HCT116 (cell line): Measurements from ENCODE around the gene MLC1. TPM values are rescaled to one million over a fixed set of nuclear protein-coding genes. Genes with fewer than 3 reads are reported as not detected.

ENCODE experiments used
- ATAC-seq: fragments of 200-7000 bp; cut with Tn5 transposase; 2 replicates; pipeline ENCODE4 v1.9.1; 2020; ENCODE audit warnings: mild to moderate bottlenecking, moderate library complexity
- BruUV-seq: library from RNA; stranded (reverse); fragments of 400-500 nt; replicated peaks from 2 replicates; lab custom pipeline; 2021; lab: Mats Ljungman, UMichigan
- CTCF ChIA-PET: fragments of 300-600 bp; sonication (Branson Sonifier 250); formaldehyde crosslinking; loops from one replicate; lab custom pipeline; 2021; ENCODE audit warnings: antibody characterized with exemption; lab: Charles Lee
- POLR2A ChIA-PET: fragments of 300-600, 350-600 bp; sonication (Branson Sonifier 250); formaldehyde crosslinking; loops from one replicate; lab custom pipeline; 2021; ENCODE audit warnings: antibody characterized with exemption; lab: Charles Lee
- RAD21 ChIA-PET, 2 experiments: fragments of 300-600 bp; sonication (Branson Sonifier 250); formaldehyde crosslinking; loops; one replicate each; lab custom pipeline; 2023; ENCODE audit warnings: low total read pairs in 2 of 2; ENCODE audit not compliant: uncharacterized antibody in 2 of 2, unreplicated experiment in 2 of 2, low non-redundant PET in 1 of 2; lab: Charles Lee
- DNase-seq: peaks from one replicate; pipeline ENCODE4 v3.0.0-alpha.2; 2010; ENCODE audit warnings: low read depth, low spot score
- H2AFZ ChIP-seq: fragments of 200-600 bp; shearing (Covaris generic), sonication (generic); 2 replicates; pipeline ENCODE4 v1.6.1; 2017; ENCODE audit warnings: low read depth, mixed run types, mixed read lengths, antibody characterized with exemption, low read length; ENCODE audit not compliant: poor library complexity, severe bottlenecking
- H3K27ac ChIP-seq: 2 replicates; pipeline ENCODE4 v1.5.1; 2012; ENCODE audit warnings: low read depth, low read length
- H3K27me3 ChIP-seq: fragments of 200-600 bp; sonication (generic); 2 replicates; pipeline ENCODE4 v1.6.1; 2016; ENCODE audit warnings: mixed run types, low read length, mixed read lengths; ENCODE audit not compliant: insufficient read depth
- H3K36me3 ChIP-seq, 2 experiments: fragments of 200-500 bp in 1 of 2; fragments of 200-600 bp in 1 of 2; sonication (Bioruptor generic) in 1 of 2; sonication (generic) in 1 of 2; 2 replicates each; pipeline versions ENCODE4 v1.5.1 to v1.6.1; 2014 to 2016; ENCODE audit warnings: low read length in 2 of 2, inconsistent platforms in 1 of 2, mixed read lengths in 1 of 2, mixed run types in 1 of 2; ENCODE audit not compliant: insufficient read depth in 2 of 2, control insufficient read depth in 1 of 2
- H3K4me1 ChIP-seq, 2 experiments: fragments of 200-600 bp in 1 of 2; sonication (generic) in 1 of 2; 2 replicates each; pipeline versions ENCODE4 v1.5.1 to v1.6.1; 2012 to 2017; ENCODE audit warnings: low read length in 2 of 2, inconsistent platforms in 1 of 2, mild to moderate bottlenecking in 1 of 2, mixed read lengths in 1 of 2, mixed run types in 1 of 2, moderate library complexity in 1 of 2; ENCODE audit not compliant: insufficient read depth in 2 of 2, control insufficient read depth in 1 of 2
- H3K4me2 ChIP-seq: fragments of 200-600 bp; sonication (generic); 2 replicates; pipeline ENCODE4 v1.6.1; 2017; ENCODE audit warnings: mixed run types, low read length, mixed read lengths
- H3K4me3 ChIP-seq, 2 experiments: fragments of 200-600 bp in 1 of 2; sonication (generic) in 1 of 2; replicated peaks in 1 of 2; 2 replicates each; pipeline ENCODE4 v1.5.1; 2011 to 2016; ENCODE audit warnings: low read length in 2 of 2, control low read depth in 1 of 2, low read depth in 1 of 2, mild to moderate bottlenecking in 1 of 2, mixed read lengths in 1 of 2, mixed run types in 1 of 2
- H3K79me2 ChIP-seq: fragments of 200-600 bp; sonication (generic); 2 replicates; pipeline ENCODE4 v1.6.1; 2017; ENCODE audit warnings: mild to moderate bottlenecking, mixed run types, low read length, moderate library complexity, mixed read lengths; ENCODE audit not compliant: insufficient read depth
- H3K9ac ChIP-seq: fragments of 200-600 bp; sonication (generic); 2 replicates; pipeline ENCODE4 v1.6.1; 2016; ENCODE audit warnings: low read length, mixed read lengths
- H3K9me2 ChIP-seq: fragments of 200-600 bp; sonication (generic), shearing (Covaris generic); 2 replicates; pipeline ENCODE4 v1.6.1; 2017; ENCODE audit warnings: mixed run types, mild to moderate bottlenecking, moderate library complexity; ENCODE audit not compliant: insufficient read depth
- H3K9me3 ChIP-seq, 2 experiments: fragments of 200-500 bp in 1 of 2; fragments of 200-600 bp in 1 of 2; sonication (Bioruptor generic) in 1 of 2; sonication (generic) in 1 of 2; 2 replicates each; pipeline ENCODE4 v1.6.1; 2014 to 2017; ENCODE audit warnings: low read length in 2 of 2, mixed read lengths in 2 of 2, inconsistent platforms in 1 of 2, low read depth in 1 of 2, mild to moderate bottlenecking in 1 of 2, mixed run types in 1 of 2, moderate library complexity in 1 of 2; ENCODE audit not compliant: control insufficient read depth in 1 of 2, insufficient read depth in 1 of 2
- H4K20me1 ChIP-seq: fragments of 200-600 bp; sonication (generic), shearing (Covaris generic); 2 replicates; pipeline ENCODE4 v1.6.1; 2017; ENCODE audit warnings: mixed run types, mild to moderate bottlenecking, moderate library complexity; ENCODE audit not compliant: insufficient read depth
- CBX3 ChIP-seq: IDR thresholded peaks from 2 replicates; pipeline ENCODE4 v1.6.1; 2012; ENCODE audit warnings: low read depth
- ELF1 ChIP-seq: IDR thresholded peaks from 2 replicates; pipeline ENCODE4 v1.6.1; 2012; ENCODE audit warnings: low read depth, borderline replicate concordance
- EZH2 ChIP-seq: fragments of 200-600 bp; sonication (generic); IDR thresholded peaks from 2 replicates; pipeline ENCODE4 v1.6.1; 2017; ENCODE audit warnings: antibody characterized with exemption, mixed run types
- EZH2phosphoT487 ChIP-seq: fragments of 200-600 bp; IDR thresholded peaks from 2 replicates; pipeline ENCODE4 v1.6.1; 2018; ENCODE audit warnings: antibody characterized with exemption, borderline replicate concordance
- JUND ChIP-seq: IDR thresholded peaks from 2 replicates; pipeline ENCODE4 v1.6.1; 2012
- MAX ChIP-seq: IDR thresholded peaks from 2 replicates; pipeline ENCODE4 v1.6.1; 2012
- POLR2A ChIP-seq: IDR thresholded peaks from 2 replicates; pipeline ENCODE4 v1.7.0; 2011; ENCODE audit warnings: borderline replicate concordance; ENCODE audit not compliant: insufficient read depth, insufficient read length; ENCODE audit errors: extremely low read depth
- POLR2AphosphoS5 ChIP-seq: IDR thresholded peaks from 2 replicates; pipeline ENCODE4 v1.6.1; 2011; ENCODE audit warnings: mild to moderate bottlenecking, low read depth, low read length, moderate library complexity
- REST ChIP-seq: IDR thresholded peaks from 2 replicates; pipeline ENCODE4 v1.6.1; 2012; ENCODE audit warnings: low read depth
- SP1 ChIP-seq: IDR thresholded peaks from 2 replicates; pipeline ENCODE4 v1.6.1; 2012; ENCODE audit warnings: low read depth
- TCF7L2 ChIP-seq: IDR thresholded peaks from 2 replicates; pipeline ENCODE4 v1.7.0; 2011; ENCODE audit warnings: borderline replicate concordance, inconsistent platforms; ENCODE audit not compliant: insufficient read depth, insufficient read length; ENCODE audit errors: extremely low read depth
- ZFX ChIP-seq: fragments of 450-650 bp; IDR thresholded peaks from 2 replicates; pipeline ENCODE4 v1.6.1; 2017
- ZNF274 ChIP-seq: fragments of 200-500 bp; sonication (Bioruptor generic); IDR thresholded peaks from 2 replicates; pipeline ENCODE4 v1.6.1; 2014; ENCODE audit warnings: mild to moderate bottlenecking, low read depth, low read length, inconsistent platforms
- intact Hi-C: fragments of 100-400 bp; cut with micrococcal nuclease; formaldehyde crosslinking; loops from 2 replicates; pipeline ENCODE4 v1.10.0; 2022
- total RNA-seq: library from RNA; stranded (reverse); gene quantifications from one replicate; pipeline ENCODE4 v1.2.1, GENCODE V29; 2021; ENCODE audit not compliant: unreplicated experiment
- TF ChIP-seq, protein P1 (sequence below), 3 experiments: fragments of 200-600 bp in 1 of 3; sonication (generic) in 1 of 3; IDR thresholded peaks in 2 of 3; conservative IDR thresholded peaks in 1 of 3; 2 replicates each; pipeline ENCODE4 v1.5.1; 2012 to 2017; ENCODE audit warnings: low read depth in 2 of 3, low read length in 2 of 3, antibody characterized with exemption in 1 of 3, borderline replicate concordance in 1 of 3, control low read depth in 1 of 3, mild to moderate bottlenecking in 1 of 3, mixed read lengths in 1 of 3, mixed run types in 1 of 3, moderate library complexity in 1 of 3; ENCODE audit not compliant: insufficient read depth in 1 of 3
- TF ChIP-seq, protein P2 (sequence below): IDR thresholded peaks from 2 replicates; pipeline ENCODE4 v1.6.1; 2012

The MLC1 gene
- total RNA-seq, 1 experiment from 2014 or later: not detected

DNA sequence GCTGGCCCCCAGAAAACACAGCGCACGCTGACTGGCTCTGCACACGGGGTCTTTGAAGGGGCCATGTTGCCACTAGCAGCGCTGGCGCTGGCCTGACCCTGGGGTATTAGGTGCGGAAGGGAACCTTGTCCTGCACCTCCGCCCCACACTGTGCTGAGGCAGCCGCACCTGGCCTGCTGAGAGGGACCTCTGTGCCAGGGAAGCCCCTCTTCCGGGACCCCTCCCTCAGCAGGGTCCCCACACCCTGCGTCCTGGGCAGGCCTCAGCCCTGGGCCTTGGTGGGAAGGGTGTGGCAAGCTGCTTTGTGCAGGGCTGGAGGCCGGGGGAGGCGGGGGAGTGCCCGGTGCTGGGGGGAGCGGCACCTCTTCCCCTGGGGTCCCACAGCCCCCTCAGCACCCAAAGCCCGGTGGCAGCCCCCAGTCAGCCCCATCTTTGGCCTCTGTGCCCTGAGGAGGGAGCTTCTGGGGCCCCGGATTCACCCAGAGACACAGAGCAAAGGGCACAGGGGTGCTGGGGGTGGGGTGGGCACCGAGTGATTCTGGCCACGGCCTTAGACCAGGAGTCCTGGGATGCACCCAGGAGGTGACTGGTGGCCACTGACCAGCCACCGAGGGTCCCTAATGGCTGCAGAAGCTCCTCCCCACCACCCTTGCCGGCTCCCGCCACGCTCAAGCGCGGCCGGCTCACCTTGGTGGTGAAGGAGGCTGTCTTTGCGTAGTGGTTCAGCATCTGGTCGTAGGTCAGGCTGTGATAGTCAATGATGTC lies 38.6 kb downstream of the MLC1 start:
- DNase-seq (no peak), ATAC-seq (no peak)
- RAD21 ChIA-PET: no interaction called here
- Histone ChIP-seq H3K27me3 (no peaks in the 10 kb centered on the region), H3K9me3 (no peaks in the 10 kb centered on the region), H2AFZ (no peak overlapping the region), H4K20me1 (no peaks in the 10 kb centered on the region), H3K4me1 (no peaks in the 10 kb centered on the region), H3K27ac (no peak overlapping the region), H3K79me2 (no peaks in the 10 kb centered on the region), H3K4me3 (no peak overlapping the region), H3K36me3 (no peaks in the 10 kb centered on the region), H3K4me2 (no peak overlapping the region), H3K9me2 (no peaks in the 10 kb centered on the region), H3K9ac (no peak overlapping the region)
- no TSS peak for BruUV-seq
- intact Hi-C loops: no loop called here
- CTCF ChIA-PET: no interaction called here
- POLR2A ChIA-PET: no interaction called here
- TF ChIP-seq SP1: no peak
- TF ChIP-seq ELF1: no peak
- no peak for TF ChIP-seq ZNF274
- no peak for TF ChIP-seq POLR2AphosphoS5
- TF ChIP-seq MAX: no peak

- Histone ChIP-seq H3K27ac (no peak overlapping the region), H2AFZ (no peak overlapping the region), H3K9me2 (no peaks in the 10 kb centered on the region), H3K79me2 (no peaks in the 10 kb centered on the region), H3K4me1 (no peaks in the 10 kb centered on the region), H3K9me3 (no peaks in the 10 kb centered on the region), H3K27me3 (no peaks in the 10 kb centered on the region), H3K4me2 (no peak overlapping the region), H3K36me3 (no peaks in the 10 kb centered on the region), H3K9ac (no peak overlapping the region), H4K20me1 (no peaks in the 10 kb centered on the region), H3K4me3 (no peak overlapping the region)
- ChIA-PET CTCF (no interaction called here), RAD21 (no interaction called here), POLR2A (no interaction called here)
- ATAC-seq (no peak), DNase-seq (no peak)
- no TSS peak for BruUV-seq
- intact Hi-C loops: no loop called here
- TF ChIP-seq, protein P1, sequence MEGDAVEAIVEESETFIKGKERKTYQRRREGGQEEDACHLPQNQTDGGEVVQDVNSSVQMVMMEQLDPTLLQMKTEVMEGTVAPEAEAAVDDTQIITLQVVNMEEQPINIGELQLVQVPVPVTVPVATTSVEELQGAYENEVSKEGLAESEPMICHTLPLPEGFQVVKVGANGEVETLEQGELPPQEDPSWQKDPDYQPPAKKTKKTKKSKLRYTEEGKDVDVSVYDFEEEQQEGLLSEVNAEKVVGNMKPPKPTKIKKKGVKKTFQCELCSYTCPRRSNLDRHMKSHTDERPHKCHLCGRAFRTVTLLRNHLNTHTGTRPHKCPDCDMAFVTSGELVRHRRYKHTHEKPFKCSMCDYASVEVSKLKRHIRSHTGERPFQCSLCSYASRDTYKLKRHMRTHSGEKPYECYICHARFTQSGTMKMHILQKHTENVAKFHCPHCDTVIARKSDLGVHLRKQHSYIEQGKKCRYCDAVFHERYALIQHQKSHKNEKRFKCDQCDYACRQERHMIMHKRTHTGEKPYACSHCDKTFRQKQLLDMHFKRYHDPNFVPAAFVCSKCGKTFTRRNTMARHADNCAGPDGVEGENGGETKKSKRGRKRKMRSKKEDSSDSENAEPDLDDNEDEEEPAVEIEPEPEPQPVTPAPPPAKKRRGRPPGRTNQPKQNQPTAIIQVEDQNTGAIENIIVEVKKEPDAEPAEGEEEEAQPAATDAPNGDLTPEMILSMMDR (IDR thresholded peaks at IDR 0.05 in 2 of 3, conservative IDR thresholded peaks at IDR 0.05 in 1 of 3; ENCODE audit: borderline replicate concordance in 1 of 3, insufficient read depth in 1 of 3, low read depth in 2 of 3, low read length in 2 of 3): no peak
- no peak for TF ChIP-seq CBX3
- TF ChIP-seq JUND: no peak
- TF ChIP-seq EZH2: no peak
- no peak for TF ChIP-seq POLR2A
- TF ChIP-seq TCF7L2: no peak
- TF ChIP-seq REST: no peak
- TF ChIP-seq ZFX: no peak
- TF ChIP-seq, protein P2, sequence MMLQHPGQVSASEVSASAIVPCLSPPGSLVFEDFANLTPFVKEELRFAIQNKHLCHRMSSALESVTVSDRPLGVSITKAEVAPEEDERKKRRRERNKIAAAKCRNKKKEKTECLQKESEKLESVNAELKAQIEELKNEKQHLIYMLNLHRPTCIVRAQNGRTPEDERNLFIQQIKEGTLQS: no peak
- no peak for TF ChIP-seq EZH2phosphoT487
- TF ChIP-seq ZNF274: no peak
Measured at GRCh38 chr22:50046019-50046415, 39.2 kb downstream of the MLC1 start.
